GM12801 (cell line): ENCODE data around the gene CENPV.

Experiments
- CTCF ChIP-seq: IDR thresholded peaks from one replicate; pipeline ENCODE4 v1.5.1; 2011; ENCODE audit warnings: control low read depth; ENCODE audit not compliant: insufficient read length; ENCODE audit errors: extremely low read depth

The CENPV gene

GRCh38 chr17:16349431-16349830, 3.8 kb downstream of the CENPV start:
- TF ChIP-seq CTCF = no peak

- no peak for TF ChIP-seq CTCF
These were observed 4.7 kb downstream of the CENPV start for GRCh38 chr17:16348586-16348985.

GRCh38 chr17:16346721-16347271, 6.5 kb downstream of the CENPV start:
- TF ChIP-seq CTCF = no peak

- no peak for TF ChIP-seq CTCF
These were observed 7.7 kb downstream of the CENPV start for GRCh38 chr17:16345565-16345964.

GRCh38 chr17:16343569-16343968, 9.7 kb downstream of the CENPV start:
- TF ChIP-seq CTCF = no peak

GRCh38 chr17:16342979-16343378, 10.3 kb downstream of the CENPV start:
- TF ChIP-seq CTCF = no peak

GRCh38 chr17:16339959-16340358, 13.3 kb downstream of the CENPV start:
- no peak for TF ChIP-seq CTCF

- TF ChIP-seq CTCF = no peak
These were observed 13.9 kb downstream of the CENPV start for GRCh38 chr17:16339402-16339801.
